Stimulated activated CD4-positive, alpha-beta T cell treated with anti-CD3 and anti-CD28 coated beads, Interleukin-12 subunit alpha, Interleukin-12 subunit beta, amount 100 ng/mL, for 48 hours (primary cell): Measurements from ENCODE around the gene DPP10.
"Not testable (repeated sequence)": the region's sequence is repeated elsewhere in the genome, so short reads cannot be mapped to it uniquely, and the experiment has no call there.

Source experiments
- DNase-seq, 3 donors: peaks; one replicate each; pipeline ENCODE4 v3.0.0-alpha.2; 2020; ENCODE audit warnings: low read depth in 2 of 3, low spot score in 1 of 3

DPP10 gene

GRCh38 chr2:115389898-115390565 lies 947.6 kb downstream of the DPP10 start:
- DNase-seq, result no peak

- DNase-seq, result no peak
These were observed 954.1 kb downstream of the DPP10 start for GRCh38 chr2:115396579-115396978.

GRCh38 chr2:115400940-115401339 lies 958.5 kb downstream of the DPP10 start:
- no peak for DNase-seq

GRCh38 chr2:115412501-115412900 lies 970.1 kb downstream of the DPP10 start:
- no peak for DNase-seq

GRCh38 chr2:115413791-115414190 lies 971.4 kb downstream of the DPP10 start:
- no peak for DNase-seq

GRCh38 chr2:115414466-115414865 lies 972.0 kb downstream of the DPP10 start:
- no peak for DNase-seq

GRCh38 chr2:115422004-115422634 lies 979.7 kb downstream of the DPP10 start:
- no peak for DNase-seq

- no peak for DNase-seq
These were observed 985.0 kb downstream of the DPP10 start for GRCh38 chr2:115427436-115427835.

- DNase-seq, result not testable (repeated sequence)
These were observed 998.3 kb downstream of the DPP10 start for GRCh38 chr2:115440746-115441145.

- no peak for DNase-seq
These were observed 1001.2 kb downstream of the DPP10 start for GRCh38 chr2:115443539-115444185.

GRCh38 chr2:115460008-115460407 lies 1017.6 kb downstream of the DPP10 start:
- DNase-seq, result no peak

GRCh38 chr2:115480741-115481140 lies 1038.3 kb downstream of the DPP10 start:
- no peak for DNase-seq

GRCh38 chr2:115481842-115482241 lies 1039.4 kb downstream of the DPP10 start:
- no peak for DNase-seq

GRCh38 chr2:115483666-115484065 lies 1041.2 kb downstream of the DPP10 start:
- DNase-seq, result no peak

GRCh38 chr2:115484486-115484885 lies 1042.0 kb downstream of the DPP10 start:
- no peak for DNase-seq

- DNase-seq, result no peak
These were observed 1042.5 kb downstream of the DPP10 start for GRCh38 chr2:115484983-115485382.

GRCh38 chr2:115491186-115491793 lies 1048.8 kb downstream of the DPP10 start:
- no peak for DNase-seq

GRCh38 chr2:115505331-115505730 lies 1062.9 kb downstream of the DPP10 start:
- no peak for DNase-seq

- DNase-seq, result no peak
These were observed 1078.3 kb downstream of the DPP10 start for GRCh38 chr2:115520727-115521126.

- no peak for DNase-seq
These were observed 1082.0 kb downstream of the DPP10 start for GRCh38 chr2:115524452-115524851.

GRCh38 chr2:115529627-115530026 lies 1087.2 kb downstream of the DPP10 start:
- no peak for DNase-seq

GRCh38 chr2:115533081-115533480 lies 1090.6 kb downstream of the DPP10 start:
- no peak for DNase-seq
